ENCODE measurements around the gene RBM17.

DNA sequence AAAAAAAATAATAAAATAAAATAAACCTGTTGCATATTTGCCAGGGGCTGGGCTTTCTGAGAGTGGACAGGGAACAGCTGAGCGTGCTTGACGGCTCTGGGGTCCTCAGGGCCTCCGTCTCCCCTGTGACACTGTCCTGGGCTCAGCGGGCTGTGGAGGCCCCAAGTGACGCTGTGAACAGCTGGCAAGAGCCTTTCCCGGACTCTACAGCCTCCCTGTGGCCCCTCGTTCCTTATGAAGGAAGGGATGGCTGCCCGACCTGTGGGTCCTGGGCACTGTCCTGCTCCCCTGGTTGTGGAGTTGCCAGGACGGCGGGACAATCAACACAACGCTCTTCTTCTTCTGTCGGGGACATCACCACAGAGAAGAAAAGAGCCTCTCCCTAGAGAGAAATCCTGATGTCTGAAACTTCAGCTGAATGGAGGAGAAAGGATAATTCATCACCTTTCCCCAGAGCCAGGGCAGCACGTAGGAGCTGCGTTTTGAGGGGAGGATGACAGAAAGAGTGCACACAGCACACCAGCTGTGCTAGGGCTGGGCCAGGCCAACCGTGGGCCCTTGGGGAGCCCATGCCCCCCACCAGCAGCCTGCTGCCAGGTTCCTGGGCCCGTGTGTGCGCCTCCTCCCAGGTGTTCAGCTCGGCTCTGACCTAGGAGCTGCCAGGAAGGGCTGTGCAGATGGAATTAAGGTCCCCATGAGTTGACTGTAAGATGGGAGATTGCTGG lies 45.4 kb downstream of the RBM17 start:
- no peak for TF ChIP-seq YY1 (IDR thresholded peaks at IDR 0.05; ENCODE audit: low read depth)
- TF ChIP-seq CEBPB (IDR thresholded peaks at IDR 0.05), result no peak
- TF ChIP-seq RAD21 (IDR thresholded peaks at IDR 0.05; ENCODE audit: low read depth), result no peak
